Adipose tissue (tissue), 3 donors: ENCODE data around the gene SIN3B. TPM values are rescaled to one million over a fixed set of nuclear protein-coding genes. Genes with fewer than 3 reads are reported as not detected.
"Not testable (repeated sequence)": the region's sequence is repeated elsewhere in the genome, so short reads cannot be mapped to it uniquely, and the experiment has no call there.

Experiments
- H3K27ac ChIP-seq: one replicate; pipeline ENCODE4 v1.5.1; 2013; ENCODE audit warnings: low read depth, low read length
- WGBS, 3 donors: extraction: QIAGEN DNeasy Blood & Tissue Kit; methylation state at CpG; one replicate each; pipeline ENCODE4 v1.1.7; 2013; 5-methylcytosine and 5-hydroxymethylcytosine counted together
- polyA plus RNA-seq, 3 donors: library from polyadenylated mRNA; stranded (reverse); fragments of 200-250 nt; gene quantifications; one replicate each; pipeline ENCODE4 v1.2.3, GENCODE V29; 2013
- donor health status: healthy with polysubstance abuse.
- donor health status: Bipolar disorder and iron deficiency.
- donor health status: healthy.

Gene SIN3B
- polyA plus RNA-seq, 3 donors = 13.8 to 43.3 (median 36.7) TPM

DNA sequence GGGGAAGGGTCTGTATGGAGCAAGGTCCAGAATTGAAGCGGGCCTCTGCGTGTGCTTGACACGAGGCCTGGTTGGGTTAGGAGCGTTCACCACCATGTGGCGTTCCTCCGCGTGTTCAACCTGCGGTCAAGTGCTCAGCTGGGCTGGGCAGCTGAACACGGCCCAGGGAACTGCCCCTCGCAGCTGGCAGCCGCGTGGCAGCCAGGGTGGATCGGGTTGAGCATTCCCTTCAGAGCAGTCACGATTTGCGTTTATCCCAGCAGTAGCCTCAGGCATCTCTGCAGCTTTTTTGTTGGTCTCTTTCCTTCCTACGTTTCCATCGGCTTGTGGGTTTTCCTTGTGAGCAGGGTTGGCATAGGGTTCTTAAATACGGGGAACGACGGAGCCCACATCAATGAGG, 30.9 kb downstream of the SIN3B start:
- 95 to 98% (median 96%) methylated on average over 20 of the region's 20 CpGs for WGBS, 3 donors

DNA sequence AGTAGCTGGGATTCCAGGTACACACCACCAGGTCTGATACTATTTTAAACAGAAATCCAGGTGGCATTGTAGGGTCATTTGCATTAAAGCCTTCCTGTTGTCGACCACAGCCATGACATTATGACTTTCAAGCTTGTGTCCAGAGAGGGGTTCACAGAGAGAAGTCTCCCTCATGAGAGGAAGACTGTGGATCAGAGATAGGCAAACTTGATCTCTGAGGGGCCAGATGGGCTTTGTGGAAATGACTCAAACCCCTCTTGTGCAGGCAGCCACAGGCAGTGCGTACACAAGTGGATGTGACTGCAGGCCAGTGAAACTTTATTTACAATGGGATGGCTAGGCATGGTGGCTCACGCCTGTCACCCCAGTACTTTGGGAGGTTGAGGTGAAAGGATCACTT, 31.8 kb downstream of the SIN3B start:
- no peak overlapping the region for H3K27ac ChIP-seq
- 92 to 97% (median 94%) methylated on average over 3 of the region's 3 CpGs for WGBS, 3 donors

More for the DNA sequence above, 30.9 kb downstream of the SIN3B start:
- H3K27ac ChIP-seq = no peak overlapping the region

DNA sequence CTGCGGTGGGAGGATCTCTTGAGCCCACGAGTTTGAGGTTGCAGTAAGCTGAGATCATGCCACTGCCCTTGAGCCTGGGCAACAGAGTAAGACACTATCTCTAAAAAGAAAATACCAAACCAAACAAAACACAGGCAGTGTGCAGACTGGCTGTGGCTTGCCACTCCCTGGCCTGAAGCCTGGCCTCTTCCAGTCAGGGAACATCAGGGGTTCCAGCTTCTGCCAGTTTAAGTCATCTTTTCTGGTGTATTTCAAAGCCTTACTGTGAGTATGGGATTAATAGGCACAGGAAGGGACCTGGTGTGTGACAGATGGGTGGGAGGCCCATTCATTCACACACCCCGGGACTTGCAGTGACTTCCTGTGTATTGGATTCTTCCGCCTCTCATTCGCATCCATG, 32.6 kb downstream of the SIN3B start:
- WGBS, 3 donors = 85 to 95% (median 92%) methylated on average over 5 of the region's 5 CpGs
- no peak overlapping the region for H3K27ac ChIP-seq

DNA sequence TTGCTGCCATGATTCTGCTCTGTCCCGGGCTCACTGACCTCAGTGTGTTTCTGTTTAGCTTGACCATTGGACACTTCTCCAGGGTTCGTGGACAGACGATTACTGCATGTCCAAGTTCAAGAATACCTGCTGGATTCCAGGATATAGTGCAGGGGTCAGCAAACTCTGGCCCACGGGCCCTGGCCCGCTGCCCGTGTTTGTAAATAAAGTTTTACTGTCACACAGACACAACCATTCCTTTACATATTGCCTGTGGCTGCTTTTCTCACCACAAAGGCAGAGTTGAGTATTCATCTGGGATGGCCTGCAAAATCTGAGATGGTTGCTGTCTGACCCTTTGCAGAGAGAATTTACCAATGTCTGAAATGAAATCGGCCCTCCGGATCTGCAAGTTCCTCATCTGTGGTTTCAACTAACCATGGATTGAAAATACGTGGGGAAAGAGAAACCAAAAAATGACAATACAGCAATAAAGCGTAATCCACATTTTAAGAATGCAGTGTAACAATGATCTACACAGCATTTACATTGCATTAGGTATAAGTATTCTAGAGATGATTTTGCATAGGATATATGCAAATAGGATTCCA, 33.7 kb downstream of the SIN3B start:
- 74 to 94% (median 77%) methylated on average over 10 of the region's 10 CpGs for WGBS, 3 donors
- H3K27ac ChIP-seq = no peak overlapping the region

DNA sequence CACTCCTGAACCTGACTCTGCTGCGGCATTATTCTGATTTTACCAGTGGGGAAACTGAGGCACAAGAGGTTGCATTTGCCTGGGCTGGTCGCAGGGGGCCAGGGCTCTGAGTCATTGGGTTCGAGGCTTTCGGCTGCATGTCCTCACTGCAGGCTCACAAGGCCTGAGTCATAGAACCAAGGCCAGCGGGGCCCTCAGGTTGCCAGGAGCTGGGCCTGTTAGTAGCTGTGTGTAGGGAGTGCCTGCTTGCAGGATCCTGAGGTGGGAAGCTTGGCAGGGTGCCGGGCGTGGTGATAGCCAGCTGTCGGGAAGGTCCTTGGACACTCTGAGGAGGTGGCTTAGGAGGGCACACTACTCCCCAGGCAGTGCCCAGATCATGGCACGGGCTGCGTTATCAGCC, 38.0 kb downstream of the SIN3B start:
- no peak overlapping the region for H3K27ac ChIP-seq
- WGBS, 3 donors = 95 to 97% (median 95%) methylated on average over 10 of the region's 10 CpGs

DNA sequence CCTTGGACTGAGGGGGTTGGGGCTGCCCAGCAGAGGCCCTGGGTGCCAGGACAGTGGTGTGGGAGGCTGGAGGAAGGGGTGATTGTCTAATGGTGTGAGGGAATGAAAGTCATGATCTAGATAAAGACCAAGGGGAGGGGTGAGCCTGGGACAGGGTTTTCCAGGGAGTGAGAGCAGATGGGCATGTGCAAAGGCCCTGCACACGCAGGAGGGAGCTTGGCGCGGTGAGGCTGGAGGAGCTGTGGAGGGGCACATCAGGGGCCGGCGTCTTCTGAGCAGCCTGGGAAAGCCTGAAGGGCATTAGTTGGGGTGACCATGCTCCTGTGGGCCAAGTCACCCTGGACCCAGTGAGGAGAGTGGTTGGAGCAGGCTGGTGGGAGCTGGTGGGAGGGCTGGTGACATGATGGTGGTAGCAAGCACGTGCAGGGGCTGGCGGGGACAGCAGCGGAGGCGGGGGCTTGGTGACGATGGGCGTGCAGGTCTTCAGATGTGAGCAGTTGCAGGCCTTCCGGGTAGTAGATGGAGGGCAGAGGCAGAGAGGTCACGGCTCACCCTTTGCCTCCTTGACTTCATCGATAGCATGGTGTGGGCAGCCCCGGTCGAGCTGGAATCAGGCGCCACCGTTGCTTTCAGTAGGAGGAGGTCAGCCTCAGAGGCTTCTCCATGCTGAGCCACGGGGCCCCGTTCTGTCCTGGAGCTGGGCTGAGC, 39.4 kb downstream of the SIN3B start:
- H3K27ac ChIP-seq = no peak overlapping the region

DNA sequence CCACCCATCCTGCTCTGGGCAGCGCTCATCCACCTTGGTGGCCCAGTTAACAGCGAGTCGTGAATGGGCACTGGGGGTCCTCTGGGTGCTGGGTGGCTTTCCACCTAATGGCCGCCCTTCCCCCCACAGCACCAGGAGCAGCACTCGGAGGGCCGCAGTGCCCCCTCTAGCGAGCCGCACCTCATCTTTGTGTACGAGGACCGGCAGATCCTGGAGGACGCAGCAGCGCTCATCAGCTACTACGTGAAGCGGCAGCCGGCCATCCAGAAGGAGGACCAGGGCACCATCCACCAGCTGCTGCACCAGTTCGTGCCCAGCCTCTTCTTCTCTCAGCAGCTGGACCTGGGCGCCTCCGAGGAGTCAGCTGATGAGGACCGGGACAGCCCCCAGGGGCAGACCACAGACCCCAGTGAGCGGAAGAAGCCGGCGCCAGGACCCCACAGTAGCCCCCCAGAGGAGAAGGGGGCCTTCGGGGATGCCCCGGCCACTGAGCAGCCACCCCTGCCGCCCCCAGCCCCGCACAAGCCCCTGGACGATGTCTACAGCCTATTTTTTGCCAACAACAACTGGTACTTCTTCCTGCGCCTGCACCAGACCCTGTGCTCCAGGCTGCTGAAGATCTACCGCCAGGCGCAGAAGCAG, 40.3 kb downstream of the SIN3B start:
- H3K27ac ChIP-seq = no peak overlapping the region
- 95 to 98% (median 96%) methylated on average over 25 to 30 of the region's 30 CpGs for whole genome bisulfite sequencing, 3 donors

More for the DNA sequence above, 39.4 kb downstream of the SIN3B start:
- 93 to 96% (median 95%) methylated on average over 19 to 20 of the region's 20 CpGs for WGBS, 3 donors

DNA sequence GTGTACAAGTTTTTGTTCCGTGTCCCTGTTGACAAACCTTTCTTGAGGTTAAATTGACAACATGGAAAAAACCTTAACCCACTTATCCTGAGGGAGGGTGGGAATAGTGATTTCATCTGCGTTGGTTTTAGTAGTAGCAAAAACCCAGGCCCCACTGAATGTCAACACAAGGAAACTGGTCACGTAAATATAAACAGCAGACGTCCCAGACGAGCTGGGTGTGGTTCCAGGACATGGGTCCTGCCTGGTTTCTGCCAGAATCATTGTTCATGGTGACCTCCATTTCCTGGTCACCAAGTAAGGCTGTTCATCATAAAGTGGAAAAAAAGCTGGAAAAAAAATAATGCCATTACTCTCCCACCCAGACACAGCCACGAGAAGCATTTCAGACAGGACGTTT, 42.7 kb downstream of the SIN3B start:
- no peak overlapping the region for H3K27ac ChIP-seq
- WGBS, 3 donors = 59 to 75% (median 61%) methylated on average over 7 of the region's 7 CpGs

DNA sequence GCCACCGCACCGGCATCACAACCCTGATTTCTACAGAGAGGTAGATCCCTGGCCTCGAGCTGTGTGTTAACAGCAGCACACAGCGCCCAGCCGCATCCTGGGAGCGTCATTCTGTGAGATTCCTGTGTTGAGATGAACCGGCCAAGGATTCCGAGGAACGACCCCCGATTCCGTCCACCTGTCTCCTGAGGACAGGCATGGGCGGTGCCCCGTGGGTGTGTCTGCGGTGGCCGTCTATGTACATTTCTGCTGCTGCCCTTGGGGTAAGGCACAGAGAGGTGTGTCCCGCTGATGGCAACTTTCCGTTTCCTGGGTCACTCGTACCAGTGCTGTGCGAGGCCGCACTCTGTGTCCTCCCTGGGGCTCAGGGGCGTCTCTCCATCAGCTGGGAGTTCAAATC, 43.5 kb downstream of the SIN3B start:
- H3K27ac ChIP-seq = no peak overlapping the region
- 92 to 96% (median 95%) methylated on average over 20 to 21 of the region's 21 CpGs for WGBS, 3 donors

DNA sequence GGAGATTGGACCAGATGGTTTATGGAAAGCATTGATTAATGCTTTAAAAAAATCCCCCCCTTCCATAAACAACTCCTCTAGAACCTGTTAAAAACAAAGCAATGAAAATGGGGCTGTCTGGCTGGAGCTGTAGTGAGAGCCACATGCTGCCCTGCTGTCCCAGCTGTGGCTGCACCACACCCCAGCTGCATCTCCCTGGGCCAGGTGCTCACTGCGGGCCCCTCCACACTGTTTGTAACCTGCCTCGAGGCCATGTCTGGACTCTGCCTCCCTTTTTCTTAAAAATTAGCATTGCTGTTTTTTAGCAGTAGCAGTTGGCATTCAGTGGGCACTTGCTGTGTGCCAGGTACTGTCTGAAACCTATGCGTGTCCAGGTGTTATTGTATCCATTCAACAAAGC, 44.4 kb downstream of the SIN3B start:
- H3K27ac ChIP-seq = no peak overlapping the region
- WGBS, 3 donors = 89 to 98% (median 94%) methylated on average over 3 of the region's 3 CpGs

DNA sequence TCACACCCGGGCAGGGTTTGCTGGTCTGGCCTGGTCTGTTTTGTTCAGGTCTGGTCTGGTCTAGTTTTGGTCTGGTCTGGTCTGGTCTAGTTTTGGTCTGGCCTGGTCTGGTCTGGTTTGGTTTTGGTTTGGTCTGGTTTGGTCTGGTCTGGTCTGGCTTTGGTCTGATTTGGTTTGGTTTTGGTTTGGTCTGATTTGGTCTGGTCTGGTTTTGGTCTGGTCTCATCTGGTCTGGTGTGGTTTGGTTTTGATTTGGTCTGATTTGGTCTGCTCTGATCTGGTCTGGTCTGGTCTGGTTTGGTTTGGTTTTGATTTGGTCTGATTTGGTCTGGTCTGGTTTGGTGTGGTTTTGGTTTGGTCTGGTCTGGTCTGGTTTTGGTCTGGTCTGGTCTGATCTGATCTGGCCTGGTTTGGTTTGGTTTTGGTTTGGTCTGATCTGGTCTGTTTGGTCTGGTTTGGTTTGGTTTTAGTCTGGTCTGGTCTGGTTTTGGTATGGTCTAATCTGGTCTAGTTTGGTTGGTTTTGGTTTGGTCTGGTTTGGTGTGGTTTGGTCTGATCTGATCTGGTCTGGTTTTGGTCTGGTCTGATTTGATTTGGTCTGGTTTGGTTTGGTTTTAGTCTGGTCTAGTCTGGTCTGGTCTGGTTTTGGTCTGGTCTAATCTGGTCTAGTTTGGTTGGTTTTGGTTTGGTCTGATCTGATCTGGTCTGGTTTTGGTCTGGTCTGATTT, 45.2 kb downstream of the SIN3B start:
- WGBS, 3 donors = 92 to 97% (median 96%) methylated on average over 1 of the region's 1 CpG
- no peak overlapping the region for H3K27ac ChIP-seq

DNA sequence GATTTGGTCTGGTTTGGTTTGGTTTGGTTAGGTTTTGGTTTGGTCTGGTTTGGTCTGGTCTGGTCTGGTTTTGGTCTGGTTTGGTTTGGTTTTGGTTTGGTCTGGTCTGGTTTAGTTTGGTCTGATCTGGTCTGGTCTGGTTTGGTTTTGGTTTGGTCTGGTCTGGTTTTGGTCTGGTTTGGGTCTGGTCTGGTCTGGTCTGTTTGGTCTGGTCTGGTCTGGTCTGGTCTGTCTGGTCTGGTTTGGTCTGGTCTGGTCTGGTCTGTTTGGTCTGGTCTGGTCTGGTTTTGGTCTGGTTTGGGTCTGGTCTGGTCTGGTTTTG, 45.7 kb downstream of the SIN3B start:
- H3K27ac ChIP-seq = not testable (repeated sequence)

DNA sequence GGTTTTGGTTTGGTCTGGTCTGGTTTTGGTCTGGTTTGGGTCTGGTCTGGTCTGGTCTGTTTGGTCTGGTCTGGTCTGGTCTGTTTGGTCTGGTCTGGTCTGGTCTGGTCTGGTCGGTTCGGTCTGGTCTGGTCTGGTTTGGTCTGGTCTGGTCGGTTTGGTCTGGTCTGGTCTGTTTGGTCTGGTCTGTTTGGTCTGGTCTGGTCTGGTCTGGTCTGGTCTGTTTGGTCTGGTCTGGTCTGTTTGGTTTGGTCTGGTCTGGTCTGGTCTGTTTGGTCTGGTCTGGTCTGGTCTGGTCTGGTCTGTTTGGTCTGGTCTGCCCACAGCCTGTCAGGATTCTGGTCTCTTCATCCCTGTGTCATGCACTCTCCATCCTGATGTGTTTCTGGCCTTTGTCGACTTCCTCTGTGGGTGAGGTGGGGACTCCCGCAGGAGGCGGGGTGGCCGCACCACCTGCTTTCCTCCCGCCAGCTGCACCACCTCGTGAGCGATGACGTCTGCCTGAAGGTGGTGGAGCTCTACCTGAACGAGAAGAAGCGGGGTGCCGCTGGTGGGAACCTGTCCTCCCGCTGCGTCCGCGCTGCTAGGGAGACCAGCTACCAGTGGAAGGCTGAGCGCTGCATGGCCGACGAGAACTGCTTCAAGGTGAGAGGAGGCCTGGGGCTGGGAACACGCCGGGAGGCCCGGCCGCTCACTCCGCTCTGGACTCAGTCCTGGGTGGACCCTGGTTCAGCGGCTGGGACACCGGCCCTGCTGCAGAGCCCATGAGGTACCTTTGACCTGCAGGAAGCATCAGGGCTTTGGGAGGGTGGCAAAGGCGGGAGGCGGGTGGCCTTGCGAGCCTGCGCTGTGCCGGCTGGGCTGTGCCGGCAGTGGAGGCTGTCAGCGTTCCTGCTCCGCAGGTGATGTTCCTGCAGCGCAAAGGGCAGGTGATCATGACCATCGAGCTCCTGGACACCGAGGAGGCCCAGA, 46.7 kb downstream of the SIN3B start:
- no peak overlapping the region for H3K27ac ChIP-seq
- WGBS, 3 donors = 87 to 92% (median 92%) methylated on average over 39 of the region's 39 CpGs

DNA sequence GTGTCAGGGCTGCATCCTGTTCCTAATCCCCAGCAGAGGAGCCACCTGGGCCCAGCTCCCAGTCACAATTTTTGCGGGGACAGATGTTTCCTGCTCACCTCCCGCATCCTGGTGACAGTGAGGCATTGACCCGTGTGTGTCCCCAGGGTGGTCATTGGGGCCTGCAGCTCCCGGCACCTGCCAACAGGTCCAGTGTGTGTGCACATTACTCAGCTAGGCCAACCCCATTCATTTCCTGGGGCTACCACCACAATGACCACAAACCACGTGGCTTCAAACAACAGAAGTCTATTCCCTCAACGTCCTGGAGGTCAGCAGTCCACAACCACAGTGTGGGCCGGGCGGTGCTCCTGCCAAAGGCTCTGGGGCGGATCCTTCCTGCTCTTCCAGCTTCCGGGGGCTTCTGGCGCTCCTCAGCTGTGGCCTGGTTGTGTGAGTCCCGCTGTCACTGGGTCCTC, 47.7 kb downstream of the SIN3B start:
- WGBS, 3 donors = 52 to 84% (median 58%) methylated on average over 12 of the region's 12 CpGs
- no peak overlapping the region for H3K27ac ChIP-seq

DNA sequence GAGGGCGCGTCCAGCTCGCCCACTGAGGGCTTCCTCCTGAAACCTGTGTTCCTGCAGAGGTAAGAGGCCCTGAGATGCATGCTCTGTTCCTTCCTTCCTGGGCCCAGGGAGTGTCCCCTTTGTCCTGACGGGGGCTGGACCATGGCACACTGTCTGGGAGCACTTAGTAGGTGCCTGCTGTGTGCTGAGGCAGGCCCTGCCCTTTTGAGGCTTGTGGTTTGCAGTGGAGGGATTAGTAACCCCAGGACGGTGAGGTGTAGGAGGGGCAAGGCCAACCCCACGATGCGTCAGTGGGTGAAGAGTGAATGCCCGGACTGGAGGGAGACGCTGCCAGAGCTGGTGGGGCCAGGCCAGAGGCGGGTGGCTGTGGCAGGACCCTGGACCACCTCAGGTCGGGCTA, 48.4 kb downstream of the SIN3B start:
- WGBS, 3 donors = 83 to 94% (median 86%) methylated on average over 11 of the region's 11 CpGs
- H3K27ac ChIP-seq = no peak overlapping the region

DNA sequence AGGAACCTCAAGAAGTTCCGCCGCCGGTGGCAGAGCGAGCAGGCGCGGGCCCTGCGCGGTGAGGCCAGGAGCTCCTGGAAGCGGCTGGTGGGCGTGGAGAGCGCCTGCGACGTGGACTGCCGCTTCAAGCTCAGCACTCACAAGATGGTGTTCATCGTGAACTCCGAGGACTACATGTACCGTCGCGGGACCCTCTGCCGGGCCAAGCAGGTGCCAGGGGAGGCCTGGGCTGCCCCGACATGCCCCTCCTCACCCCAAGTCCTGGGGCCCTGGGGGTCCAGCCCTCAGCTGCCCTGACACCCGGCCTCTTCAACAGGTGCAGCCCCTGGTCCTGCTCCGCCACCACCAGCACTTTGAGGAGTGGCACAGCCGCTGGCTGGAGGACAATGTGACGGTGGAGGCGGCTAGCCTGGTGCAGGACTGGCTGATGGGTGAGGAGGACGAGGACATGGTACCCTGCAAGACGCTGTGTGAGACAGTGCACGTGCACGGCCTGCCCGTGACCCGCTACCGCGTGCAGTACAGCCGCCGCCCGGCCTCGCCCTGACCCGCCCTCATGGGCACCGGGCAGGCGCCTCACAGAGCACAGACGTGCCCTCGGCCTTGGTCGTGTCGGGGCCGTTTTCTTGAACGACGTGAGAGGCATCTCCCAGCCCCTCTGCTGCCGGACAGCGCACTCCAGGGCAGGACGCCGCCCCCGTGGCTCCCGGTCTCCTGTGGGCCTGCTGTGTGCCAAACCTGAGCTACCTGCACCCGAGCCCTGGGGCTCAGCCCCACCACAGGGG, 49.2 kb downstream of the SIN3B start:
- 95 to 96% (median 96%) methylated on average over 52 to 55 of the region's 55 CpGs for WGBS, 3 donors

DNA sequence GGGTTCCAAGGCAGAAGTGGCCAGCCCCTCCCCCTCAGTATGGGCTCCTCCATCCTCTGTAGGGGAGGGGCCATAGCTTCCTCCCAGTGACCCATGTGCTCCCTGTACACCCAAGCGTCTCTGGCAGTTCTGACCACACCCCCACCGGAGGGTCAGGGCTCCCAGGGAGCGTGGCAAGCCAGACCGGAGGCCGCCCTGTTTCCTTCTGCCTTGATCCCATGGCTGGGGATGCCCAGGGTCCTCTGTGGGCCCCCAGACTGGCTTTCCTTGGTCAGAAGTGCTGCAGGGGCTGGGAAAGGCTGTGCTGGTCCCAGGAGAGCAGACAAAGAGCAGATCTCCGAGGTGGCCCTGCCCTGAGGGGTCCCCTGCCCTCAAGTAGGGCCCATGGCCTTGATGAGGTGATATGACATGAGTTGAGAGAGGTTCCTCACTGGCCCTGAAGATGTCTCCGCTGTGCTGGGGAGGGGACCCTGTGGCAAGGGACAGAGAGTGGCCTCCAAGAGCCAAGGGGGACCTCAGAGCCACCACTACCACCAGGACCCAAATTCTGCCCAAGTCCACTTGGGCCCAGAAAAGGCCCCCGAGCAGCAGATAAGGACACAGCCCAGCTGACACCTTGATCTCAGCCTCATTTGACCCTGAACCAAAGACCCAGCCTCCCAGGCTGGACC, 51.8 kb downstream of the SIN3B start:
- 86 to 97% (median 95%) methylated on average over 8 of the region's 8 CpGs for WGBS, 3 donors
- no peak overlapping the region for H3K27ac ChIP-seq

More for the DNA sequence above, 49.2 kb downstream of the SIN3B start:
- H3K27ac ChIP-seq = no peak overlapping the region
